Astrocyte (in vitro differentiated cells and primary cell): Measurements from ENCODE around the gene TRMT2A. TPM values are rescaled to one million over a fixed set of nuclear protein-coding genes. Genes with fewer than 3 reads are reported as not detected.

Experiments used
- DNase-seq: peaks from one replicate; pipeline ENCODE4 v3.0.0-alpha.2; 2010; ENCODE audit warnings: low read depth
- FAIRE-seq: peaks from 2 replicates; lab custom pipeline; 2011; peaks lifted over from hg19 to GRCh38; lab: Jason Lieb, UNC
- H2AFZ ChIP-seq: 2 replicates; pipeline ENCODE4 v1.6.0; 2012; ENCODE audit warnings: low read depth, low read length, inconsistent platforms
- H3K27ac ChIP-seq: 2 replicates; pipeline ENCODE4 v1.5.1; 2011; ENCODE audit warnings: low read depth, low read length, inconsistent platforms
- H3K27me3 ChIP-seq: 2 replicates; pipeline ENCODE4 v1.6.0; 2011; ENCODE audit warnings: low read length, inconsistent platforms; ENCODE audit not compliant: insufficient read depth
- H3K36me3 ChIP-seq: 2 replicates; pipeline ENCODE4 v1.5.1; 2011; ENCODE audit warnings: low read length, inconsistent platforms; ENCODE audit not compliant: insufficient read depth
- H3K4me1 ChIP-seq: 2 replicates; pipeline ENCODE4 v1.5.1; 2011; ENCODE audit warnings: low read length, inconsistent platforms; ENCODE audit not compliant: insufficient read depth
- H3K4me2 ChIP-seq: 2 replicates; pipeline ENCODE4 v1.6.0; 2012; ENCODE audit warnings: low read length, inconsistent platforms
- H3K4me3 ChIP-seq: 2 replicates; pipeline ENCODE4 v1.5.1; 2011; ENCODE audit warnings: low read depth, mild to moderate bottlenecking, low read length, inconsistent platforms; ENCODE audit not compliant: insufficient read depth
- H3K79me2 ChIP-seq: 2 replicates; pipeline ENCODE4 v1.6.0; 2012; ENCODE audit warnings: mild to moderate bottlenecking, low read length, inconsistent platforms; ENCODE audit not compliant: insufficient read depth
- H3K9ac ChIP-seq: 2 replicates; pipeline ENCODE4 v1.6.0; 2012; ENCODE audit warnings: mild to moderate bottlenecking, low read length, inconsistent platforms
- H3K9me3 ChIP-seq: 2 replicates; pipeline ENCODE4 v1.5.1; 2012; ENCODE audit warnings: low read depth, mild to moderate bottlenecking, low read length, inconsistent platforms; ENCODE audit not compliant: insufficient read depth
- H4K20me1 ChIP-seq: 2 replicates; pipeline ENCODE4 v1.6.0; 2012; ENCODE audit warnings: low read length, inconsistent platforms; ENCODE audit not compliant: insufficient read depth
- H3K27ac Mint-ChIP-seq: one replicate; pipeline ENCODE4 v1.8.0; 2021; ENCODE audit warnings: mild to moderate bottlenecking, mixed read lengths; ENCODE audit not compliant: unreplicated experiment
- H3K27me3 Mint-ChIP-seq: one replicate; pipeline ENCODE4 v1.8.0; 2021; ENCODE audit warnings: low read depth, mixed read lengths; ENCODE audit not compliant: unreplicated experiment
- H3K36me3 Mint-ChIP-seq: one replicate; pipeline ENCODE4 v1.8.0; 2021; ENCODE audit warnings: low read depth, mixed read lengths; ENCODE audit not compliant: unreplicated experiment
- H3K4me1 Mint-ChIP-seq: one replicate; pipeline ENCODE4 v1.8.0; 2021; ENCODE audit warnings: low read depth, mixed read lengths; ENCODE audit not compliant: unreplicated experiment
- H3K4me3 Mint-ChIP-seq: one replicate; pipeline ENCODE4 v1.8.0; 2021; ENCODE audit warnings: mild to moderate bottlenecking, moderate library complexity, mixed read lengths; ENCODE audit not compliant: unreplicated experiment
- H3K9me3 Mint-ChIP-seq: one replicate; pipeline ENCODE4 v1.8.0; 2021; ENCODE audit warnings: mild to moderate bottlenecking, mixed read lengths; ENCODE audit not compliant: unreplicated experiment
- CTCF ChIP-seq: IDR thresholded peaks from 2 replicates; pipeline ENCODE4 v1.5.1; 2011; ENCODE audit warnings: low read depth, mild to moderate bottlenecking, inconsistent platforms, low read length, moderate library complexity; ENCODE audit not compliant: insufficient read depth
- EZH2 ChIP-seq: IDR thresholded peaks from 2 replicates; pipeline ENCODE4 v1.6.1; 2012; ENCODE audit warnings: mild to moderate bottlenecking, low read length, inconsistent platforms; ENCODE audit not compliant: insufficient read depth
- total RNA-seq: library from RNA; stranded (reverse); gene quantifications from 2 replicates; pipeline ENCODE4 v1.2.1, GENCODE V29; 2021

The TRMT2A gene
- total RNA-seq, 1 donor from 2014 or later, result 32.9 TPM

- Histone ChIP-seq H3K9me3 (no peaks in the 10 kb centered on the region), H4K20me1 (peaks cover 87% of the 10 kb centered on the region), H3K27me3 (no peaks in the 10 kb centered on the region), H3K4me1 (no peaks in the 10 kb centered on the region), H3K4me2 (no peak overlapping the region), H3K36me3 (peaks cover 51% of the 10 kb centered on the region), H2AFZ (no peak overlapping the region), H3K4me3 (no peak overlapping the region), H3K9ac (no peak overlapping the region), H3K79me2 (peaks cover 28% of the 10 kb centered on the region), H3K27ac (no peak overlapping the region)
- H3K36me3 Mint-ChIP-seq, result peaks cover 11% of the 10 kb centered on the region
- no peak overlapping the region for H3K4me3 Mint-ChIP-seq
- TF ChIP-seq CTCF (no peak), EZH2 (no peak)
- H3K27ac Mint-ChIP-seq, result no peak overlapping the region
- no peaks in the 10 kb centered on the region for H3K27me3 Mint-ChIP-seq
- FAIRE-seq (no peak), DNase-seq (no peak)
- H3K4me1 Mint-ChIP-seq, result peaks cover 2% of the 10 kb centered on the region
- H3K9me3 Mint-ChIP-seq, result no peaks in the 10 kb centered on the region
Measured at GRCh38 chr22:20108757-20109230, 8.2 kb downstream of the TRMT2A start.

GRCh38 chr22:20107951-20108756 lies 8.9 kb downstream of the TRMT2A start:
- H3K27ac ChIP-seq, result no peak overlapping the region
- peaks cover 11% of the 10 kb centered on the region for H3K36me3 Mint-ChIP-seq

More at GRCh38 chr22:20107951-20108756, 8.9 kb downstream of the TRMT2A start:
- H3K27ac Mint-ChIP-seq, result no peak overlapping the region
- no peak overlapping the region for H3K9ac ChIP-seq
- H3K4me3 Mint-ChIP-seq, result no peak overlapping the region
- H2AFZ ChIP-seq, result no peak overlapping the region
- H3K27me3 ChIP-seq, result no peaks in the 10 kb centered on the region
- no peaks in the 10 kb centered on the region for H3K9me3 ChIP-seq
- peaks cover 91% of the 10 kb centered on the region for H4K20me1 ChIP-seq
- DNase-seq (no peak), FAIRE-seq (no peak)
- no peak overlapping the region for H3K4me3 ChIP-seq
- H3K9me3 Mint-ChIP-seq, result no peaks in the 10 kb centered on the region
- TF ChIP-seq EZH2 (no peak), CTCF (no peak)
- no peaks in the 10 kb centered on the region for H3K4me1 ChIP-seq
- no peak overlapping the region for H3K4me2 ChIP-seq
- H3K36me3 ChIP-seq, result peaks cover 51% of the 10 kb centered on the region
- no peaks in the 10 kb centered on the region for H3K27me3 Mint-ChIP-seq
- H3K4me1 Mint-ChIP-seq, result peaks cover 2% of the 10 kb centered on the region
- peaks cover 34% of the 10 kb centered on the region for H3K79me2 ChIP-seq
